NCI-H82 treated with DMSO at 0.1 percent for 48 hours (cell line): ENCODE measurements around the gene NEB.

Source experiments
- DNase-seq: peaks from one replicate; lab custom pipeline; 2025; ENCODE audit not compliant: unreplicated experiment; lab: John Stamatoyannopoulos, UW

NEB gene

DNA sequence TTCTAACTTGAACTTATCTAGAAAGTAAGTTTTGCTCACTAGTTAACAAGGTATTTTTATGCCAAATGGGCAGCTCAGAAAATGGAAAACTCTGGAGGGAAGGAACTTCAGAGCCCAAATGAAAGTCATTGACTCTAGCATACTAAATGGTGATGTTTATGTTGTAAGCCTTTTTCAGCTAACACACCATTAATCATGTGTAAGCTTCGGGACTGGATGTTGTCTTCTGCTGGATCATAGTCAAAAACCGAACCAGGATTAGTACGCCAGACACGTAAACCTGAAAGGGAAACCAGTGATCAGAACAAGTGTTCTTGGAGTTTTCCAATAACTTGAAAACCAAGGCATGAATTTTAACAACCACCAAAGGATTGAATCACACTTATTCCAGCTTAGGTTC is 242.8 kb downstream of the NEB start:
- no peak for DNase-seq

DNA sequence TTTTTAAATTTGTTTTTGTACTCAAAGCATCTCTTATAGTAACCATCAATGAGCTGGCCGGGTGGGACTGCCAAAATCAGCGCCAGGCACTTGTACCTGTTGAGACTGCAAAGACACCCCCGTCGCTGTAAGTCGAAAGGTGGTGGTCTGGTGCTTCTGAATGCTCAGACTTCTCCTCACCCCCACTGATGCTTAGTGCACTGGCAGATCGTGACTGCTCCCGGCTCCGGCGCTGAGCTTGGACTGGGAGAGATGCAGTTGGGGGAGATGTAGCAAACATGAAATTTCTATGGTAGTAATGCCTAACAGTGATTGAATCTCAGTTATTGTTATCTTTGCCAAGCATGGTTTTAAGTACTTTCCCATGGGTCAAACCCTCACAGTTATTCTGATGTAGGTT is 244.0 kb downstream of the NEB start:
- DNase-seq, result no peak

DNA sequence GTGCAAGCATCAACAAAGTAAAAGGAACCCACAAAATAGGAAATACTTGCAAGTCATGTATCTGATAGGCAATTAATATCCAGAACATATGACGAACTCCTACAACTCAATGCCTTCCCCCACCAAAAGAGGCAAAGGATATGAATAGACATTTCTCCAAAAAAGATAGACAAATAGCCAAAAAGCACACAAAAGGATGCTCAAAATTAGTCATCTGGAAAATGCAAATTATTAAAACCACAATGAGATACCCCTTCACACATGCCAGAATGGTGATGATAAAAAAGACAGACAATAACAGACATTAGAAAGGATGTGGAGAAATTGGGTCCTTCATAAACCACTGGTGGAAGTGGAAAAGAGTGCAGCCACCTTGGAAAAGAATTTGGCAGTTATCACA is 248.2 kb downstream of the NEB start:
- no peak for DNase-seq

DNA sequence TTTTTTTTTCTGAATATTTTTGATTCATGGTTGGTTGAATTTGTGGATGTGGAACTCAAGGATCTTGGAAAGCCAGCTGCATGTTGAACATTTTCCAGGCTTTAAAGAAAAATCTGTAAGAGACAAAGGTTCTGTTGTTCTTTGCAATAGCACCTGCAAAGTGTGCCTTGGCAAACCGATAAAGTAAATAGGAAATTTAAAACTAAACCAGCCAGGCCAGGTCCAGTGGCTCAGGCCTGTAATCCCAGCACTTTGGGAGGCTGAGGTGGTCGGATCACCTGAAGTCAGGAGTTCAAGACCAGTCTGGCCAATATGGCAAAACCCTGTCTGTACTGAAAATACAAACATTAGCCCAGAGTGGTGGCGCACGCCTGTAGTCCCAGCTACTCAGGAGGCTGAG is 250.2 kb downstream of the NEB start:
- no peak for DNase-seq

DNA sequence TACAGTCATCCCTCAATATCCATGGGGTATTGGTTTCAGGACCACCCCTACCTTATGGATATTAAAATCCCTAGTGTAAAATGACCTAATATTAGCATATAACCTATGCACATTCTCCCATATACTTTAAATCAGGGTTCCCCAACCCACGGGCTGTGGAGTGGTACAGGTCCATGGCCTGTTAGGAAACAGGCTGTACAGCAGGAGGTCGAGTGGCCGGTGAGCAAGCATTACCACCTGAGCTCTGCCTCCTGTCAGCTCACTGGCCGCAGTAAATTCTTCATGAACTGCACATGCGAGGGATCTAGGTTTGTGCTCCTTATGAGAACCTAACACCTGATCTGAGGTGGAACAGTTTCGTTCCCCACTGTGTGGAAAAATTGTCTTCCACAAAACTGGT is 250.7 kb downstream of the NEB start:
- DNase-seq, result no peak

DNA sequence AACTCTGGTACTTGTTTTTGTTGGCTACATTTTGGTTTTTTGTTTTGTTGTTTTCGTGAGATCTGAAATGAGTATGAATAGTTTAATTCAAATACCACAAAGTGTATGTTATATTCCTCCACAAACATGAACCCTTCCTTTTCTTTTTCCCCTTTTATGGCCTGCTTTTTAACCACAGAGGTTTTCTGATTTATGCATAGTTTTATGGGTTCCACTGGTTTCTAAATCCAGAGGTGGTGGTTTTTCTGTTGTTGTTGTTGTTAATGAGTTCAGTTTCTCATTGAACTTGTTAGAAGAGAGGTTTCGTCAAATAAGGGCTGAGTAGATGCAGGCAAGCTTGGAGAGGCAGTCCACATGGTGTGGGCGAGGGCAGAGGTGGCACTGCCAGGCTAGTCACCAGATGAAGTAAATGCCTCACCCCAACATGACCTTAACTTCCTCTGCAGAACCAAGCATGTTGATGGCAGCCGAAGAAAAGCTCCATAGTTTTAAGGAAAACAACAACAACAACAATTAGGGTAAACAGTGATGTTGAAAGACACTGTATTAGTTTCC is 252.0 kb downstream of the NEB start:
- DNase-seq, result no peak

DNA sequence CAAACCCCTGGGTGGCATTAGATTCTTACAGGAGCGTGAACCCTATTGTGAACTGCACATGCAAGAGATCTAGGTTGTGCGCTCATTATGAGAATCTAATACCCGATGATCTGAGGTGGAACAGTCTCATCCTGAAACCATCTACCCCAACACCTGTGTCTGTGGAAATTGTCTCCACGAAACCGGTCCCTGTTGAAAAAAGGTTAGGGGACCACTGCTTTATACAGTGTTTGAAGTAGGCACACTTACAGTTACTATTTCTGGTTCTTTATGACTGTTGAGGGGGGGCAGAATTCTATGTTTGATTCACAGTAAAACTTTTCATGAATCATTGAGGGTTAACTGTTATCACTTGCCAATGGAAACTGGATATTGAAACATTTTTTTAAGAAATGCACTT is 252.5 kb downstream of the NEB start:
- DNase-seq, result no peak

DNA sequence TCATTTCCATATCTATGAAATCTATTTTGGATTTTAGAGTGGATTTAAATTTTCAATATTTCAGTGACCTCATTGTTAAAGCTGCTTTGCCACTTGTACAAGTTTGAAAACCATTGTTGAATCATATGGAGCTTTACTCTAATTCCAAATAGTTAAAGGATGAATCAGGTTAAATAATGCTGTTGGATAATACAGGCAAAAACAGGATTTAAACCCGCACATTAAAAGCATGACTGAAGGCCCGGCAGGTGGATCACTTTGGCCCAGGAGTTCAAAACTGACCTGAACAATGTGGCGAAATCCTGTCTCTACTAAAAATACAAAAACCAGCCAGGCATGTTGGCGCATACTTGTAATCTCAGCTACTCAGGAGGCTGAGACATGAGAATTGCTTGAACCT is 256.3 kb downstream of the NEB start:
- DNase-seq, result no peak

DNA sequence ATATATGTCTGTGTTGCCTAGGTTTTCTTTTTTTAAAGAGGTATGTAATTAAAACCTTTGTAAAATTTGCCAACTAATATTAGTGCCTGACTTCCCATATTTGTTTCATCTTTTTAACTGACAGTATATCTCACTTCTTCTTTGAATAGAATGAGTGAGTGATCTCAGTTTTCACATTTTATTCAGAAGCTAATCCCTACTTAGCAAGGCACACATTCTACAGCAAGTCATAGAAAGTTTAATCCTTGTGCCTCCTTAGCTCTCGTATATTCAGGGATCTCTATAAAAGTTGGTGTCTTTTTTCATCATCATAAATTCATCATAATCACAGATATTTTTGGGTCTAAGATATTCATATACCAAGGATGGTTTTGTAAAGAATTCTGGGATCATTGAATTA is 258.0 kb downstream of the NEB start:
- no peak for DNase-seq

DNA sequence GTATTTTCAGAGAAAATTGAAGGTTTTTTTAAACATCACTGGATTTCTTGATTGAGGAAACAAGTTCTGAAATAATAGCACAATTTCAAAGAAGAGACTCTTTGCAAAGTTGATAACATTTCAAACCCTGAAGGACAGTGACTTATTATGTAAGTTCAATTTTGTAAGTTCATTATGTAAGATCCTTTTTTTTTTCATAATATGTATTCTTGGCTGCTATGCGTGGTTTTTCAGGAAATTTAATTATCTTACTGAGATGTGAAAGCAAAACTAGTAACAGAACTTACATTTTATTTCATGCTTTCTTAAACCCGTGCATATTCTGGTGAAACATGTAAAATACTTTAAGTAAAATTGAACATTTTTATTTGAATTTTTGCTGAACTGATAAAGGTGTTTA is 259.2 kb downstream of the NEB start:
- no peak for DNase-seq

DNA sequence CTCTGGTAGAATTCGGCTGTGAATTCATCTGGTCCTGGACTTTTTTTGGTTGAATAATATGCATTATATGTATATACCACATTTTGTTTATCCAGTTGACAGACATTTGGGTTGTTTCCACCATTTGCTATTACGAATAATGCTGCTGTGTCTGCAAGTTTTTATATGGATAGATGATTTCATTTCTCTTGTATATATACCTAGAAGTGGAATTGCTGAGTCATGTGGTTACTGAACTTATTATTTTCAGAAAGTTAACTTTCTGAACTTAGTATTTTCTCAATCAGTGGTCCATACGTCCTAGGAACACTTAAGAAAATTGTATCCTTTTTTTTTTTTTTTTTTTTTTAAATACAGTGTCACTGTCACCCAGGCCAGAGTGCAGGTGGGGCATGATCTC is 261.3 kb downstream of the NEB start:
- DNase-seq, result no peak

DNA sequence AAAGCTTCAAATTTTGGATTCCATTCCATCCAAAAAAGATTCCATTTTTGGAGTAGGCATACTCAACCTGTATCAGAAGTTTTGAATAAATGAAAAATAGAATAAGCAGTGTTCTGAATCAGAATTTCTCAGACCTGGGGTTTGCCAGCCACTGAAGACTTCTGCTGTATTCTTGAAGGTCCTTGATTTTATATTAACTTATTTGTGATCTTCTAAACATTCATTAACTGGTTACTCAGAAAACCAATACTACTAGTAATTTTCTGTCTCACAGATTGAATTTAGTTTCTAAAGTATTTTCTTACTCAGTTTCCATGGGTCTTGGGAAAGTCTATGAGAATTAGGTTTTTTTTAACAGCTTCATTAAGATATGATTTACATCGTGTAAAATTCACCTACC is 263.7 kb downstream of the NEB start:
- no peak for DNase-seq

DNA sequence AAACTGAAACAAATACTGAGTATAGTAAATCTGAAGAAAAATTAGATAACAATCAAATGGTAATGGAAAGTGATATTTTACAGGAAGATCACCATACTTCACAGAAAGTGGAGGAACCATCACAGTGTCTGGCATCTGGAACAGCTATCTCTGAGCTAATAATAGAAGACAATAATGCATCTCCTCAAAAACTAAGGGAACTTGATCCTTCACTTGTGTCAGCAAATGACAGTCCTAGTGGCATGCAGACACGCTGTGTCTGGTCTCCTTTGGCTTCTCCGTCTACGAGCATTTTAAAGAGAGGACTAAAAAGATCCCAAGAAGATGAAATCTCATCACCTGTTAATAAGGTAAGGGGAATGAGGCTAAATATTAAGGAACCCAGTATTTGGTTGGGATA is 268.5 kb downstream of the NEB start:
- DNase-seq, result no peak

DNA sequence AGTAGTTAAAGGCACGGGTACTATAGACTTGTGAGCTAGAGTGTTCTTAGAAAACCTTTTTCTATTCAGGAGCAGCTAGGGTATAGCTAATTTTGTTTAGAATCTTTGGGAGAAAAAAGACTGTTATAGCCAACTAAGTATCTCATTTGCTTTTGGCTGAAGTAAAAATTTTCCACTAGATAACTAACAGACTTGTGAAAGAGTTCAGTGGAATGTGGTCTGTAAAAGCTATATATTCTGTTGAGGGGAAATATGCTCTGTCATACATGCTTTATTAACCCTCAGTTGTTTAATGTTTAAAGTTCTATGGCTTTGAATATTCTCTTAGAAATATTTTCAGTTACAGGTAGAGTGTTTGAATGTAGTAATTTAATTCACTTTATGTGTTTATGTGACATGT is 274.9 kb downstream of the NEB start:
- no peak for DNase-seq

DNA sequence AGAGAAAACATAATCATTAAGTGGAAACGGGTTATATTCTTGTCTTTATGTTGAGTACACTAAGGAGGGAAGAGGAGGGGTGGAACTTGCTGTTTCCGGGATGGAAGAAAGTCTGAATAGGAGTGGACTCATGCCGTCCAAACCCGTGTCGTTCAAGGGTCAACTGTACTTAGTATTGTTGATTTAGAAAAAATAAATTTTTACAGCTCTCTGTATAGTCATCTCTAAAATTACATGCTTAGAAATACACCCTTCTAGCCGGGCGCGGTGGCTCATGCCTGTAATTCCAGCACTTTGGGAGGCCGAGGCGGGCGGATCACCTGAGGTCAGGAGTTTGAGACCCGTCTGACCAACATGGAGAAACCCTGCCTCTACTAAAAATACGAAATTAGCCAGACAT is 295.1 kb downstream of the NEB start:
- no peak for DNase-seq

DNA sequence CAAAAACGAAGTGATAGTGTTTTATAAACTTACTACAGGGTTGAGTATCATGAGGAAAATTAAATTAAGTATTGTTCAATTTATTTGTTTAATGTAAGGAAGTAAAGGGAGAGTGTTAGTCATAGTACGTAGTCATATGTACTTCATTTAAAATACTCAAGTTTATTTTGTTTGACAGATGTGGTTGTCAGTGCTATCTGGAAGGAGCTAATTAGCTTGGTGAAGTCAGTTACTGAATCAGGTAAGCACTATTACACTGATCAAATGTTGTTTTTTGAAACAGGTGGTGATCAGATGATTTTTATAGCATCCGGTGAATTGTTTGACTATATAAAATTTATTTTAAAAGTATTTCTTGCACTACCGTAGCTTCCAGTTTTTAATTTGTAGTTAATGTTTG is 295.8 kb downstream of the NEB start:
- no peak for DNase-seq

DNA sequence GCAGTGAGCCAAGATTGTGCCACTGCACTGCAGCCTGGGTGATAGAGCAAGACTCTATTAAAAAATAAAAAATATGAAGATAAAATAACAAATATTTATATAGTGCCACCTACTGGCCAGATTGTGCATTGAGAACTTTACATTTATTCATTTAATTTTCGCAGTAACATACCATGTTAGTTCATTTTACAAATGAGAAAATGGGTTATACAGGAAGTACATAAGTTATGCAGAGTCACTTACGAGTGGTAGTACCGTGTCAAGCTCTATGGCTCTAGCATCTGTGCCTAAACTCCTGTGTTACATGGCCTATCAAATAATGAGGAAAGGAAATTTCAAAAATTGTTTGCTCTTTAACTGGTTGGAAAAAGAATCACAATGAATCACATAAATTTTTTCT is 296.6 kb downstream of the NEB start:
- no peak for DNase-seq
